Smooth muscle cell (in vitro differentiated cells): Measurements from ENCODE around the gene ZBTB3. TPM values are rescaled to one million over a fixed set of nuclear protein-coding genes. Genes with fewer than 3 reads are reported as not detected.
A peak's percentile ranks its signal among the peaks of the same experiment; 100 is the strongest.

Experiments
- DNase-seq: peaks from one replicate; lab custom pipeline; 2025; ENCODE audit not compliant: unreplicated experiment; lab: John Stamatoyannopoulos, UW
- H2AFZ ChIP-seq: fragments of 200-600 bp; sonication (generic); 2 replicates; pipeline ENCODE4 v1.6.0; 2016; ENCODE audit warnings: antibody characterized with exemption, low read depth, mild to moderate bottlenecking
- H3F3A ChIP-seq: fragments of 200-600 bp; sonication (generic); 2 replicates; pipeline ENCODE4 v1.6.0; 2017; ENCODE audit warnings: antibody characterized with exemption, low read depth
- H3K27ac ChIP-seq: fragments of 200-600 bp; sonication (generic); 2 replicates; pipeline ENCODE4 v1.5.1; 2016; ENCODE audit warnings: low read depth, mild to moderate bottlenecking
- H3K27me3 ChIP-seq: fragments of 200-600 bp; sonication (generic); 2 replicates; pipeline ENCODE4 v1.6.1; 2016; ENCODE audit warnings: low read depth, mild to moderate bottlenecking
- H3K36me3 ChIP-seq: fragments of 200-600 bp; sonication (generic); 2 replicates; pipeline ENCODE4 v1.5.1; 2016; ENCODE audit warnings: low read depth
- H3K4me1 ChIP-seq: fragments of 200-600 bp; sonication (generic); 2 replicates; pipeline ENCODE4 v1.5.1; 2016; ENCODE audit warnings: low read depth
- H3K4me2 ChIP-seq: fragments of 200-600 bp; sonication (generic); 2 replicates; pipeline ENCODE4 v1.6.0; 2016; ENCODE audit warnings: mild to moderate bottlenecking
- H3K4me3 ChIP-seq: fragments of 200-600 bp; sonication (generic); 2 replicates; pipeline ENCODE4 v1.5.1; 2016; ENCODE audit warnings: mild to moderate bottlenecking
- H3K79me2 ChIP-seq: fragments of 200-600 bp; sonication (generic); 2 replicates; pipeline ENCODE4 v1.6.0; 2016; ENCODE audit warnings: low read depth, mild to moderate bottlenecking
- H3K9ac ChIP-seq: fragments of 200-600 bp; sonication (generic); 2 replicates; pipeline ENCODE4 v1.6.0; 2016; ENCODE audit warnings: low read depth
- H3K9me3 ChIP-seq: fragments of 200-600 bp; sonication (generic); replicated peaks from 2 replicates; pipeline ENCODE4 v1.5.1; 2016; ENCODE audit warnings: low read depth
- H4K20me1 ChIP-seq: fragments of 200-600 bp; sonication (generic); 2 replicates; pipeline ENCODE4 v1.6.0; 2016; ENCODE audit warnings: low read depth
- WGBS: methylation state at CpG from one replicate; pipeline ENCODE4 v1.1.7; 2016; ENCODE audit warnings: low lambda C conversion rate; 5-methylcytosine and 5-hydroxymethylcytosine counted together
- polyA plus RNA-seq: library from polyadenylated mRNA; unstranded; fragments of >200 nt; fragmentation: Nextera tagmentation; extraction: Ambion mirVana; gene quantifications from 2 replicates; pipeline ENCODE4 v1.2.1, GENCODE V29; 2016
- total RNA-seq: library from RNA; depleted of rRNA; stranded (reverse); fragments of >200 nt; gene quantifications from 2 replicates; pipeline ENCODE4 v1.2.3, GENCODE V29; 2014
- TF ChIP-seq, protein P1 (sequence below): fragments of 200-600 bp; sonication (generic); IDR thresholded peaks from 2 replicates; pipeline ENCODE4 v1.5.1; 2017; ENCODE audit warnings: borderline replicate concordance, mild to moderate bottlenecking, antibody characterized with exemption; ENCODE audit not compliant: insufficient read depth, poor library complexity, severe bottlenecking

ZBTB3 gene
- total and polyA plus RNA-seq, 2 experiments from 2014 or later, result 3.3 to 3.6 TPM

DNA sequence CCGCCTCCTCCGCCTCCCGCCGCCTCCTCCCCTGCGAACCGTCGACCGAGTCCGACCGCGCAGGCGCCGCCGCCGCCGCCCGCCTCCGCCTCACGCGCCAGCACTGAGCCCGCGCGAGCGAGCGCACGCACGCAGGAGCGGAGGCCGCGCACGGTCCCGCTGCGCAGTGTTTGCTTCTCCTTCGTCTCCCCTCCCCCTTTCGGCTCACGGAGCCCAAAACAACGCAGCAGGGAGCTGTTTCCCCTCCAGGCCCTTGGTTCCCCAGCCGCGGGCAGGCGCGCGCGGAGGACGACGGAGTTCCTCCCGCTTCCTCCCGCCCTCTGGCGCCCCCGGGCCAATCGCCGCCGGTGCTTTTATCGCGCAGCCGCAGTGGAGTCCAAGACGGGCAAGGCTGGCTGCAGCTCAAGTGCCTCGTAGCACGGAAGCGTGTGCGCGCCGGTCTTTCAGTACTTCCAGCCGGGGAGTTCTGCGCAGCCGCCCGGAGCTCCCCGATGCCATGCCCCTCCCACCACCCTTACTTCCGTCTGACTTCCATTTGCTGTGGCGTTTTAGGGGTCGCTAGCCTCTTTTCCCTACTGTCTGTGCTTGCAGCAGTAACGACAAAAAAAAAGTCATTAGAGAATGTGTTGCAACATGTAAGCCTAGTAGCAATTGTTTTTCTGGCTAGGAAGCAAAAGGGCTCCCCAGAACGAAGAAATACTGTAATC lies 26.6 kb downstream of the ZBTB3 start, which contains the start of gene HNRNPUL2:
TSS of gene HNRNPUL2 (minus strand) at position 293 of the 707 bp plus-strand sequence. CDS start 301 bp downstream, outside the sequence.
- WGBS, result 1% methylated on average over 56 of the region's 72 CpGs

DNA sequence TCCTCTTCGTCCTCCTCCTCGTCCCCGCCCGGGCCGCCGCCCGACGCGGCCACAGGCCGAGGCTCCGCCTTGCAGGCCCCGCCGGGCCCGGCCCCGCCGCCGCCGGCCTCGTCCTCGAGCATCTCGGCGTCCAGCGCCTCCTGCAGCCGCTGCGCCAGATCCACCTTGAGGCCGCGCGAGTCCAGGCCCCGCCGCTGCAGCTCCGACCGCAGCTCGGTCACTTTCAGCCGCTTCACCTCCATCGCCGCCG lies 27.1 kb downstream of the ZBTB3 start:
- Histone ChIP-seq H3K27me3 (no peaks in the 10 kb centered on the region), H3F3A (peaks cover 21% of the 10 kb centered on the region), H3K79me2 (peaks cover 82% of the 10 kb centered on the region), H3K4me2 (peak overlapping the region; percentile 99), H3K4me3 (peak overlapping the region; percentile 87), H4K20me1 (peaks cover 47% of the 10 kb centered on the region), H2AFZ (peak overlapping the region; percentile 36), H3K27ac (peak overlapping the region; percentile 89), H3K9ac (peak overlapping the region; percentile 77), H3K36me3 (peaks cover 11% of the 10 kb centered on the region), H3K9me3 (no peaks in the 10 kb centered on the region), H3K4me1 (peaks cover 27% of the 10 kb centered on the region)
- no peak for DNase-seq
- TF ChIP-seq, protein P1, sequence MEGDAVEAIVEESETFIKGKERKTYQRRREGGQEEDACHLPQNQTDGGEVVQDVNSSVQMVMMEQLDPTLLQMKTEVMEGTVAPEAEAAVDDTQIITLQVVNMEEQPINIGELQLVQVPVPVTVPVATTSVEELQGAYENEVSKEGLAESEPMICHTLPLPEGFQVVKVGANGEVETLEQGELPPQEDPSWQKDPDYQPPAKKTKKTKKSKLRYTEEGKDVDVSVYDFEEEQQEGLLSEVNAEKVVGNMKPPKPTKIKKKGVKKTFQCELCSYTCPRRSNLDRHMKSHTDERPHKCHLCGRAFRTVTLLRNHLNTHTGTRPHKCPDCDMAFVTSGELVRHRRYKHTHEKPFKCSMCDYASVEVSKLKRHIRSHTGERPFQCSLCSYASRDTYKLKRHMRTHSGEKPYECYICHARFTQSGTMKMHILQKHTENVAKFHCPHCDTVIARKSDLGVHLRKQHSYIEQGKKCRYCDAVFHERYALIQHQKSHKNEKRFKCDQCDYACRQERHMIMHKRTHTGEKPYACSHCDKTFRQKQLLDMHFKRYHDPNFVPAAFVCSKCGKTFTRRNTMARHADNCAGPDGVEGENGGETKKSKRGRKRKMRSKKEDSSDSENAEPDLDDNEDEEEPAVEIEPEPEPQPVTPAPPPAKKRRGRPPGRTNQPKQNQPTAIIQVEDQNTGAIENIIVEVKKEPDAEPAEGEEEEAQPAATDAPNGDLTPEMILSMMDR, result no peak
- WGBS, result 2% methylated on average over 28 of the region's 37 CpGs

More for the DNA sequence above, 26.6 kb downstream of the ZBTB3 start, which contains the start of gene HNRNPUL2:
- H3K4me3 ChIP-seq, result peak within 1 kb of the TSS; percentile 87
- H2AFZ ChIP-seq, result peak within 1 kb of the TSS; percentile 98
- peaks cover 7% of the 10 kb centered on the region for H3K36me3 ChIP-seq
- peaks cover 27% of the 10 kb centered on the region for H3K4me1 ChIP-seq
- peak; percentile 94 for DNase-seq
- no peaks in the 10 kb centered on the region for H3K27me3 ChIP-seq
- peak within 1 kb of the TSS; percentile 99 for H3K4me2 ChIP-seq
- H4K20me1 ChIP-seq, result peaks cover 43% of the 10 kb centered on the region
- peak within 1 kb of the TSS; percentile 89 for H3K27ac ChIP-seq
- H3K79me2 ChIP-seq, result peaks cover 82% of the 10 kb centered on the region
- H3K9ac ChIP-seq, result peak within 1 kb of the TSS; percentile 77
- TF ChIP-seq, protein P1, result no peak
- H3K9me3 ChIP-seq, result no peaks in the 10 kb centered on the region
- H3F3A ChIP-seq, result peaks cover 19% of the 10 kb centered on the region

DNA sequence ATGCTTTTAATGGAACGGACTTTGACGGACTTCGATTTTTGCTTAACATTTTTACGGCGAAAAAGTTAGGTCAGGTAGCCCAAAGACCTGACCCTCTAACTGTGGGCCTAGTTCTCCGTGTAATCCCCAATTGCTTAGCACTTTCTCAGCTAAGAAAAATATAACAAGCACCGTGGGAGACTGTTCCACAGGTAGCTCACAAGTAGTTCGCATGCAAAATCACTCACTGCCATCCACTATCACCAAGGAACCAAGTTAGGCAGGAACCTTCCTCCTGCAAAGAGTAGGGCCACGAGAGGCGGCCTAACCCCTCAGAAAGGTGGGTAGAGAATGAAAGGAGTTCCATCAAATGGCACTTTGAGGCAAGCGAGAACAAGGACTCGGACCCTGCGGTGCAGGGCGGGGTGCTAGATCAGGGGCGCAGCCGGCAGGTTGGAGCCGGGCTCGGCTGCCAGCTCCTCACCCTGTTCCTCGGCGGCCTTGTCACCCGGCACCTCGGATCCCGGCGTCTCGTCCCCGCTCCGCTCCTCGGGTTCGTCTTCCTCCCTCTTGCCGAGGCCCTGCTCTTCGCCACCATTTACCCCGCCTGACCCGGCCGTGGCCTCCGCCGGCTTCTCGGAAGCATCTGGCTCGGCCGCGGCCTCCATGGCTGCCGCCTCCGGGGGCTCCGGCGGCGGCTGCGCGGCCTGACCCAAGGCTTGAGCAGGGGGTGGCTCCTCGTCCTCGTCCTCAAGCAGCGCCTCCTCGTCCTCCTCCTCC lies 27.6 kb downstream of the ZBTB3 start:
- H2AFZ ChIP-seq, result no peak overlapping the region
- H3K36me3 ChIP-seq, result peaks cover 15% of the 10 kb centered on the region

More for the DNA sequence above, 27.6 kb downstream of the ZBTB3 start:
- peak overlapping the region; percentile 99 for H3K4me2 ChIP-seq
- peaks cover 23% of the 10 kb centered on the region for H3F3A ChIP-seq
- H3K27me3 ChIP-seq, result no peaks in the 10 kb centered on the region
- no peaks in the 10 kb centered on the region for H3K9me3 ChIP-seq
- peak overlapping the region; percentile 77 for H3K9ac ChIP-seq
- no peak for DNase-seq
- TF ChIP-seq, protein P1, result no peak
- H3K27ac ChIP-seq, result peak overlapping the region; percentile 89
- H4K20me1 ChIP-seq, result peaks cover 51% of the 10 kb centered on the region
- under 1% methylated on average over 49 of the region's 51 CpGs for WGBS
- peaks cover 82% of the 10 kb centered on the region for H3K79me2 ChIP-seq
- H3K4me1 ChIP-seq, result peaks cover 27% of the 10 kb centered on the region
- peak overlapping the region; percentile 87 for H3K4me3 ChIP-seq
